GM12801 (cell line): ENCODE results near the gene KRTAP13-3.

Experiments
- TF ChIP-seq, protein P1 (sequence below): IDR thresholded peaks from one replicate; pipeline ENCODE4 v1.5.1; 2011; ENCODE audit warnings: control low read depth; ENCODE audit not compliant: insufficient read length; ENCODE audit errors: extremely low read depth

Gene KRTAP13-3

DNA sequence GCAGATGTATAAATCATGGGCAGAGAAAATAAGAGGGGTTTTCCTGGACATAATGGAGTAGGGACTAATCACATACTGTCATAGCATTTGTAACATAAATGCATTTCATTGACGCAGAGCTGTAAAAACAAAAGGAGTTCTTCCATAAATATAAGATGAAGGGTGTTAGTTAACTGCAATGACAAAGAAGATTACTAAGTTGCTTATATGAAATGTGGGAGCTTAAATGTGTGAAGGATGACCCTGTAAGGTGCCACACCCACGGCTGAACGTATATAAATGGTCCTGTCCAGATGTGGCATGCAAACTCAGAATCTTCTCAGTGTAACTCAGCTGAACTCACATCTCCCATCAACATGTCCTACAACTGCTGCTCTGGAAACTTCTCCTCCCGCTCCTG is 30.0 kb downstream of the KRTAP13-3 start, which contains the start of gene KRTAP13-1:
TSS of gene KRTAP13-1 (plus strand) at position 301 of the 400 bp plus-strand sequence. CDS start at position 357, 56 bp downstream.
- TF ChIP-seq, protein P1, sequence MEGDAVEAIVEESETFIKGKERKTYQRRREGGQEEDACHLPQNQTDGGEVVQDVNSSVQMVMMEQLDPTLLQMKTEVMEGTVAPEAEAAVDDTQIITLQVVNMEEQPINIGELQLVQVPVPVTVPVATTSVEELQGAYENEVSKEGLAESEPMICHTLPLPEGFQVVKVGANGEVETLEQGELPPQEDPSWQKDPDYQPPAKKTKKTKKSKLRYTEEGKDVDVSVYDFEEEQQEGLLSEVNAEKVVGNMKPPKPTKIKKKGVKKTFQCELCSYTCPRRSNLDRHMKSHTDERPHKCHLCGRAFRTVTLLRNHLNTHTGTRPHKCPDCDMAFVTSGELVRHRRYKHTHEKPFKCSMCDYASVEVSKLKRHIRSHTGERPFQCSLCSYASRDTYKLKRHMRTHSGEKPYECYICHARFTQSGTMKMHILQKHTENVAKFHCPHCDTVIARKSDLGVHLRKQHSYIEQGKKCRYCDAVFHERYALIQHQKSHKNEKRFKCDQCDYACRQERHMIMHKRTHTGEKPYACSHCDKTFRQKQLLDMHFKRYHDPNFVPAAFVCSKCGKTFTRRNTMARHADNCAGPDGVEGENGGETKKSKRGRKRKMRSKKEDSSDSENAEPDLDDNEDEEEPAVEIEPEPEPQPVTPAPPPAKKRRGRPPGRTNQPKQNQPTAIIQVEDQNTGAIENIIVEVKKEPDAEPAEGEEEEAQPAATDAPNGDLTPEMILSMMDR = no peak

DNA sequence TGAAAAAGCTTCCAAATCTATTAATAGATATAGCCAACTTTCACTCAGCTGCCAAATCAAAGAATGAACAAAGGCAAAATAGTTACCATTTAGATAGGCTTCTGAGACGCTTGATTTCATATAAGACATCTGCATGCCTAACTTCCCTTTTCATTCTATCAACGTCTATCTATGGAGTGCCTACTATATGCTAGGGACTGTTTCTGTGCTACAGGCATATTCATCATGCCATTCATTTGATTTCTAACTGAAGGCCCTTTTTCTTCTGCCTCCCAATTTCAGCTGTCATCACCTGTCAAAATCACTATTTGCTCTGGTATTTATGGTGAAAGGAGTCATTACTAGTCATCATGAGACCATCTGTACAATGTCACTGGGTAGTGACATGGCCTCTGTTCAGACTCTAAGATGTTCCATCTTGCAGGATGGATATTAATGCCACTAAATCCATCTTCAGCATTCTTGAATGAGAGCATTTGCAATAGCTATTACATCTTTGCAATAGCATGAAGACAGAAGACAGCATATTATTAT is 34.2 kb downstream of the KRTAP13-3 start:
- TF ChIP-seq, protein P1 = no peak

DNA sequence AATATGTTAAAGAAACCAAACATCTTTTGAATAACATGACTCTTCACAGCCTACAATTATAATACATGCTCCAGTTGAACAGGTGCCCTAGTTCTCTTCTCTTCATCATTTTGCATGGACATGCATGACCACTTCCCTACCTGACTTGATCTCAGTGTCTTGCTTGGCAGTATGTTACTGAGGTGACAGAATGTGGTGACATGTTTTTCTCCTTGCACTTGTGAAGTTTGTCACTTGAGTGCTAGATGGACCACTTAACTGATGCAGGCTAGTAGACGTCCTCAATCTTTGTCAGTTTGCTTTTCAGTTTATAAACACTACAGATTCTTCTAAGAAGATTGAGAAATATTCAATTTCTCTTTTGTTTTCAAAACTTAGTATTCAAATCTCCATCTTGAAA is 43.5 kb downstream of the KRTAP13-3 start:
- TF ChIP-seq, protein P1 = no peak
